Measurements from ENCODE around the gene CES2. TPM values are rescaled to one million over a fixed set of nuclear protein-coding genes. Genes with fewer than 3 reads are reported as not detected.

The CES2 gene
- total and polyA plus RNA-seq, 9 of the 15 experiments (the other 6 are each of a cell fraction or from before 2014, with no cell fraction given), result 2.2 to 37.9 (median 24.4) TPM

DNA sequence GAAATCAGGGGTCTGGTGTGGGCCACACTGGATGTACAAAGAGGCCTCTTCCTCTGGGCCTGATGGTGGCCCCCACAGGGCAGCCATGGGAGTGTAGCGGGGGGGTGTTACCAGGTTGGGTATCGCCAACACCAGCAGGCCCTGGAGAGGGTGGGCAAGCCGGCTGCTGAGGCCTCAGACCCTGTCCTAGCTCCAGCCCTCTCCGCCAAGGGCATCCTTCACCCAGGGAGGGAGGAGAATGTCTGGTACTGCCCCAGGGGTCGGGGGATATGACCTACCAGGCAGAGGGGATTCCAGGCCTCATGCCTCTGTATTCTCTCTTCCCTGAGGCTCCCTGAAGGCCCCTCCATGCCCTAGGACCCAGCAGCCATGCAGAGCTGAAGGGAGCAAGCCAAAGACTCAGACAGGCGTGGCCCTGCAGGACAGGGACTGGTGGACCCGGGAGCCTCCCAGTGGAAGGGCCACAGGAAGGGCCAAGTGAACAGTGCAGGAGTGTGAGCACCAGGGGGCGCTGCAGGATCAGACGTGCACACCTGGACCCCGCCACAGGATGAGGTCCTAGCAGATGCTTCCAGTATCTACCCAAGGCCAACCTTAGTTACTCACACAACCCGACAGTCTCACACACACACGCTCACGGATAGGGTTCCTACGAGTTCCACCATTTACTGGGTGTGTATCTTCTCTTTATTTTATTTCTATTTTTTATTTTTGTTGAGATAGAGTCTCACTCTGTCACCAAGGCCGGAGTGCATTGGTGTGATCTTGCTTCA is 42.2 kb downstream of the CES2 start:
- CTCF ChIA-PET (ENCODE audit: low intra/inter-chr PET ratio), result interaction anchor here (0.5 to 2.5 kb wide), 10 partner anchors 18 to 328 kb away, joined by 3 to 21 read pairs (median 4); partner anchors contain the start of gene MATCAP1
- ATAC-seq, result peak; percentile 98
- TF ChIP-seq SMARCE1 (IDR thresholded peaks at IDR 0.05) (no peak), MCM2 (IDR thresholded peaks at IDR 0.05; ENCODE audit: low read depth) (no peak), GMEB1 (CRISPR knock-in tag; IDR thresholded peaks at IDR 0.05) (no peak), NFRKB (IDR thresholded peaks at IDR 0.05; ENCODE audit: low read depth) (no peak), IRF9 (tag; IDR thresholded peaks at IDR 0.05) (no peak), ESRRA (IDR thresholded peaks at IDR 0.05; ENCODE audit: borderline replicate concordance, low read depth) (0 out of 2 replicates have a peak, but pooled peaks have one; percentile 24), MYNN (IDR thresholded peaks at IDR 0.05) (0 out of 2 replicates have a peak, but pooled peaks have one; percentile 54), MYNN (CRISPR knock-in tag; IDR thresholded peaks at IDR 0.05) (no peak), E2F8 (IDR thresholded peaks at IDR 0.05; ENCODE audit: low read depth, partially characterized antibody) (no peak), PHTF2 (CRISPR knock-in tag; IDR thresholded peaks at IDR 0.05) (no peak), JUN (IDR thresholded peaks at IDR 0.05; ENCODE audit: borderline replicate concordance, low read depth, low read length) (0 out of 2 replicates have a peak, but pooled peaks have one; percentile 18), JUN (CRISPR knock-in tag; IDR thresholded peaks at IDR 0.05; ENCODE audit: borderline replicate concordance) (no peak)
- TF ChIP-seq, protein P1, sequence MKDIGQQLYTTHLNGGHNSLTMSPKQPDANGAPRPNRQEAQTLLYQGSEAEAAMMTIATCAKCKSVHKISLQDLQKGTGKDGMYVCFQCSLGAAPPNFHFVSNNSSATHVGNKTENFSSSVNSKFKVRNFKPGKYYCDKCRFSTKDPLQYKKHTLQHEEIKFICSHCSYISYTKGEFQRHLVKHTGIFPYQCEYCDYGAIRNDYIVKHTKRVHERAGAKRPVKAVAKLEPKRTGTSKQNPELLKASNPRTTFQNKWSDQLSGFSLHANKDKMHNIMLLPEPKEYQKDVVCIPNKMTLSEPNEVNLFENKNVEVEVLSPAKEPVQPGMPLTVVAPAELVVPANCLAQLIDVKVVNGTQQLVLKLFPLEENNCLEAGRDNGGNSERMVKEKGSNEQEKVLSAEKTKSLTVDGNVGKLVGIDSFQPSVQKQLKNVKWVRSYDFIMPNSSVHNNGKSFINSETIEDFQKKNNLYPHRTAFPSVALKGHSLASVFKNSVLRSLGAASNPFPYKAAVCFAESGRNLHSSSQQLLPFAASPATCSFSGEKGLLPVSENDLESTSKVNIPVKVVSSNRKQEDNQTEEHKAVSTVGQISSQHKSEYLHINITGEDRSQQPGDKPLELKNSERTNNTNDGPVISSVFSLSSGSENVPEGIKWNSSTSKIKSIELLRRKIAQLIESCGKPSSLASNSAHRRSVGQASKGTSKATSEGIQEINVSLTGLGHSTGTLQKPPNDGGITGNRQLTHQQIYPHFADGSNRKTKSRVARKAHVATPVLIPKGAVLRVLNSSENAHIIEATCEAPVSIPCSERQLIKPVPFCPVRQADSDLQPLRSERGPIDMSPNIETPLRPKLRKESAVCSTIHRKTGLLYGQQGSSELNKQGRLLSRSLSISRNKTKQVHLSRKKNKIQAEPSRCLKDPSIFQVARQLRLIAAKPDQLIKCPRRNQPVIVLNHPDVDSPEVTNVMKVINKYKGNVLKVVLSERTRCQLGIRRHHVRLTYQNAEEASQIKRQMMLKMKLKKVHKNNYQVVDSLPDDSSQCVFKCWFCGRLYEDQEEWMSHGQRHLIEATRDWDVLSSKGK (CRISPR knock-in tag; IDR thresholded peaks at IDR 0.05), result no peak

More for the DNA sequence above, 42.2 kb downstream of the CES2 start:
- Histone ChIP-seq H3K9me1 (ENCODE audit: control insufficient read depth, insufficient read depth, low read length) (no peaks in the 10 kb centered on the region), H2AFZ (ENCODE audit: low read depth, low read length) (peak overlapping the region; percentile 22; the same call in 1 of the 2 replicates), H4K20me1 (replicated peaks; ENCODE audit: control insufficient read depth, insufficient read depth, low read length) (no peaks in the 10 kb centered on the region), H3K27ac (ENCODE audit: extremely low read depth, low read depth, low read length) (no peak overlapping the region), H3K36me3 (ENCODE audit: control insufficient read depth, insufficient read depth, low read length) (no peaks in the 10 kb centered on the region), H3K9ac (ENCODE audit: insufficient read depth in 1 of 2, low read depth in 2 of 2, low read length in 2 of 2) (no peak overlapping the region), H3K27me3 (ENCODE audit: control insufficient read depth in 2 of 2, insufficient read depth in 2 of 2, low read length in 2 of 2) (no peaks in the 10 kb centered on the region), H3K79me2 (ENCODE audit: control insufficient read depth, insufficient read depth, low read length) (no peaks in the 10 kb centered on the region), H3K4me3 (no peak overlapping the region), H3K4me2 (ENCODE audit: insufficient read depth, low read length) (no peak overlapping the region), H3K9me3 (replicated peaks; ENCODE audit: control insufficient read depth, insufficient read depth, low read depth, low read length) (no peaks in the 10 kb centered on the region), H3K4me1 (replicated peaks in 1 of 2; ENCODE audit: control insufficient read depth in 2 of 2, insufficient read depth in 2 of 2, low read length in 2 of 2) (peaks cover 3 to 26% of the 10 kb centered on the region in 2 experiments; a peak in 4 of 5 replicates)
- WGBS (ENCODE audit: insufficient coverage, low coverage, missing lambda C conversion rate), result 25% methylated on average over 15 of the region's 15 CpGs
- no TSS peak for BruUV-seq (replicated peaks)
- DNase-seq (ENCODE audit: extremely low read depth in 1 of 4, low spot score in 3 of 4) (peak; percentile 89 to 93 (median 92)), FAIRE-seq (peak; percentile 84)
- intact Hi-C loops (cut with micrococcal nuclease) (loop anchor here (1.0 to 10.0 kb wide), 6 partner anchors 23 to 267 kb away; partner anchors contain the start of genes FBXL8, FHOD1, SLC9A5 and TRADD), in situ Hi-C loops (cut with MboI) (no loop called here)
- POLR2A ChIA-PET, result no interaction called here
